HG03469 (cell line): ENCODE data around the gene TBX3.

Experiments used
- ATAC-seq: cut with Tn5 transposase; IDR thresholded peaks from one replicate; pipeline ENCODE4 v1.9.1; 2021; ENCODE audit warnings: mild to moderate bottlenecking, moderate library complexity, moderate number of reproducible peaks; ENCODE audit not compliant: unreplicated experiment

Gene TBX3

GRCh38 chr12:114696443-114697242, 12.7 kb upstream of the TBX3 start:
- ATAC-seq: no peak

GRCh38 chr12:114695305-114695592, 11.3 kb upstream of the TBX3 start:
- no peak for ATAC-seq

GRCh38 chr12:114694436-114695304, 10.7 kb upstream of the TBX3 start:
- ATAC-seq: no peak

GRCh38 chr12:114693532-114693931, 9.6 kb upstream of the TBX3 start:
- ATAC-seq: no peak

- no peak for ATAC-seq
Observed at GRCh38 chr12:114693059-114693531, 9.1 kb upstream of the TBX3 start.

- no peak for ATAC-seq
Observed at GRCh38 chr12:114692186-114693058, 8.4 kb upstream of the TBX3 start.

GRCh38 chr12:114691763-114692185, 7.8 kb upstream of the TBX3 start:
- ATAC-seq: no peak

GRCh38 chr12:114691196-114691595, 7.2 kb upstream of the TBX3 start:
- no peak for ATAC-seq

- ATAC-seq: no peak
Observed at GRCh38 chr12:114690267-114691135, 6.5 kb upstream of the TBX3 start.

- ATAC-seq: no peak
Observed at GRCh38 chr12:114689075-114689994, 5.4 kb upstream of the TBX3 start.

GRCh38 chr12:114688256-114688845, 4.4 kb upstream of the TBX3 start:
- no peak for ATAC-seq

- ATAC-seq: no peak
Observed at GRCh38 chr12:114687802-114688201, 3.8 kb upstream of the TBX3 start.

GRCh38 chr12:114686773-114687500, 3.0 kb upstream of the TBX3 start:
- ATAC-seq: no peak

- no peak for ATAC-seq
Observed at GRCh38 chr12:114686426-114686772, 2.4 kb upstream of the TBX3 start.

GRCh38 chr12:114685869-114686268, 1.9 kb upstream of the TBX3 start:
- no peak for ATAC-seq

GRCh38 chr12:114685320-114685781, 1.4 kb upstream of the TBX3 start:
- no peak for ATAC-seq

- no peak for ATAC-seq
Observed at GRCh38 chr12:114684870-114685273, 897 bp upstream of the TBX3 start.

GRCh38 chr12:114683709-114684097, 272 bp downstream of the TBX3 start:
- ATAC-seq: no peak
